Osteoblast (primary cell): ENCODE results near the gene SUMO4. TPM values are rescaled to one million over a fixed set of nuclear protein-coding genes. Genes with fewer than 3 reads are reported as not detected.

Source experiments
- DNase-seq: peaks from one replicate; pipeline ENCODE4 v3.0.0; 2011; ENCODE audit warnings: low spot score, mixed read lengths; ENCODE audit not compliant: insufficient read length; ENCODE audit errors: missing footprints
- H2AFZ ChIP-seq: 2 replicates; pipeline ENCODE4 v1.6.0; 2011; ENCODE audit warnings: mild to moderate bottlenecking, low read length
- H3K27ac ChIP-seq: 2 replicates; pipeline ENCODE4 v1.5.1; 2011; ENCODE audit warnings: mild to moderate bottlenecking, low read depth, low read length, moderate library complexity
- H3K27me3 ChIP-seq: 2 replicates; pipeline ENCODE4 v1.6.0; 2012; ENCODE audit warnings: mild to moderate bottlenecking, control low read depth, inconsistent platforms, low read length, moderate library complexity; ENCODE audit not compliant: insufficient read depth
- H3K36me3 ChIP-seq: 2 replicates; pipeline ENCODE4 v1.5.1; 2011; ENCODE audit warnings: mild to moderate bottlenecking, low read length, control low read depth, moderate library complexity; ENCODE audit not compliant: insufficient read depth
- H3K4me1 ChIP-seq: 2 replicates; pipeline ENCODE4 v1.5.1; 2011; ENCODE audit warnings: mild to moderate bottlenecking, low read length, control low read depth, moderate library complexity; ENCODE audit not compliant: insufficient read depth
- H3K4me2 ChIP-seq: 2 replicates; pipeline ENCODE4 v1.6.0; 2011; ENCODE audit warnings: mild to moderate bottlenecking, low read length; ENCODE audit not compliant: insufficient read depth
- H3K4me3 ChIP-seq: fragments of 200-600 bp; sonication (generic); 3 replicates; pipeline ENCODE4 v1.5.1; 2012; ENCODE audit warnings: mild to moderate bottlenecking, low read length, inconsistent platforms; ENCODE audit not compliant: insufficient read depth
- H3K79me2 ChIP-seq: 2 replicates; pipeline ENCODE4 v1.6.0; 2012; ENCODE audit warnings: mild to moderate bottlenecking, low read length, control low read depth, inconsistent platforms; ENCODE audit not compliant: insufficient read depth
- H3K9me3 ChIP-seq: 2 replicates; pipeline ENCODE4 v1.5.1; 2011; ENCODE audit warnings: low read depth, low read length, control low read depth
- H4K20me1 ChIP-seq: 2 replicates; pipeline ENCODE4 v1.6.0; 2012; ENCODE audit warnings: mild to moderate bottlenecking, low read length, control low read depth; ENCODE audit not compliant: insufficient read depth
- total RNA-seq: library from RNA; depleted of rRNA; stranded (reverse); fragments of >200 nt; gene quantifications from 2 replicates; pipeline ENCODE4 v1.2.3, GENCODE V29; 2012
- TF ChIP-seq, protein P1 (sequence below): IDR thresholded peaks from 2 replicates; pipeline ENCODE4 v1.5.1; 2011; ENCODE audit warnings: mild to moderate bottlenecking, low read depth, low read length, moderate library complexity; ENCODE audit errors: extremely low read depth

SUMO4 gene
- total RNA-seq: 3.5 and 3.6 TPM in 2 replicates

DNA sequence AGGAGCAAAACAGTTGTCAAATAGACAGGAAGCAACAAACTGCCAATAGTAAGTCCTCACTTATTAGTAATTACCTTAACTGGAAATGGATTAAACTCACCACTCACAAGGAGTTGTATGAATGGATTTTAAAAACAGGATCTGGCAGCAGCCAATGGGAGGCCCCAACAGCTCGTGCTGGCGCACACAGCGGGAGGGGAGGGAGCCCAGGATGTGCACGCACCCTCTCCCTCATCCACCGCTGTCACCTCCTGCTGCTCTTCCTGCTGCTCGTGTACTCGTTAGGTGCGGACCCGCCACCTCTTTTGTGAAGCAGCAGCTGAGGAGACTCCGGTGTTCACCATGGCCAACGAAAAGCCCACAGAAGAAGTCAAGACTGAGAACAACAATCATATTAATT, at the start of gene SUMO4:
SUMO4 (plus strand) TSS at position 213 of the 400 bp plus-strand sequence; CDS start at position 343, 130 bp downstream.
- DNase-seq: no peak
- H3K27ac ChIP-seq: no peak within 1 kb of the TSS
- no peaks in the 10 kb centered on the region for H4K20me1 ChIP-seq
- H3K79me2 ChIP-seq: peaks cover 16% of the 10 kb centered on the region
- H3K4me2 ChIP-seq: no peak within 1 kb of the TSS
- H3K4me1 ChIP-seq: no peaks in the 10 kb centered on the region
- H3K4me3 ChIP-seq: no peak within 1 kb of the TSS
- peaks cover 37% of the 10 kb centered on the region for H3K36me3 ChIP-seq
- no peak within 1 kb of the TSS for H2AFZ ChIP-seq
- H3K27me3 ChIP-seq: no peaks in the 10 kb centered on the region
- TF ChIP-seq, protein P1, sequence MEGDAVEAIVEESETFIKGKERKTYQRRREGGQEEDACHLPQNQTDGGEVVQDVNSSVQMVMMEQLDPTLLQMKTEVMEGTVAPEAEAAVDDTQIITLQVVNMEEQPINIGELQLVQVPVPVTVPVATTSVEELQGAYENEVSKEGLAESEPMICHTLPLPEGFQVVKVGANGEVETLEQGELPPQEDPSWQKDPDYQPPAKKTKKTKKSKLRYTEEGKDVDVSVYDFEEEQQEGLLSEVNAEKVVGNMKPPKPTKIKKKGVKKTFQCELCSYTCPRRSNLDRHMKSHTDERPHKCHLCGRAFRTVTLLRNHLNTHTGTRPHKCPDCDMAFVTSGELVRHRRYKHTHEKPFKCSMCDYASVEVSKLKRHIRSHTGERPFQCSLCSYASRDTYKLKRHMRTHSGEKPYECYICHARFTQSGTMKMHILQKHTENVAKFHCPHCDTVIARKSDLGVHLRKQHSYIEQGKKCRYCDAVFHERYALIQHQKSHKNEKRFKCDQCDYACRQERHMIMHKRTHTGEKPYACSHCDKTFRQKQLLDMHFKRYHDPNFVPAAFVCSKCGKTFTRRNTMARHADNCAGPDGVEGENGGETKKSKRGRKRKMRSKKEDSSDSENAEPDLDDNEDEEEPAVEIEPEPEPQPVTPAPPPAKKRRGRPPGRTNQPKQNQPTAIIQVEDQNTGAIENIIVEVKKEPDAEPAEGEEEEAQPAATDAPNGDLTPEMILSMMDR: no peak
- H3K9me3 ChIP-seq: no peaks in the 10 kb centered on the region

DNA sequence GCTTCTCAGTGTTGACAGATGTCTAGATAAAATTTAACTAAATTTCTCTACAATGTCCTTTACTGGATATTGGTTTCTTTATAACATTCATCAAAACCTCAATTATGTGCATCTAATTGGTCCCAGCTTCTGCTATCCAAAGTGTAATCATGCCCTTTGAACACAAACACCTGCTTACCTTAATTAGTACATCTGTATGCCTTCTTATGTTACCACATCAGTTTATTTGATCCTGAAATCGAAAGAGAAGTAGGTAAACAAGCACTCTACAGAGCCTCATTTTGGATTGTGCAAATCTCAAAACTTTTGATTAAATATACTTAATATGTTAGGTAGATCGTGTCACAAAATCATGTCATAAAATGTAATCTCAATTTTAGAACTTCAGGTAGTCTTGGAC, 46.1 kb upstream of the SUMO4 start:
- TF ChIP-seq, protein P1: no peak

DNA sequence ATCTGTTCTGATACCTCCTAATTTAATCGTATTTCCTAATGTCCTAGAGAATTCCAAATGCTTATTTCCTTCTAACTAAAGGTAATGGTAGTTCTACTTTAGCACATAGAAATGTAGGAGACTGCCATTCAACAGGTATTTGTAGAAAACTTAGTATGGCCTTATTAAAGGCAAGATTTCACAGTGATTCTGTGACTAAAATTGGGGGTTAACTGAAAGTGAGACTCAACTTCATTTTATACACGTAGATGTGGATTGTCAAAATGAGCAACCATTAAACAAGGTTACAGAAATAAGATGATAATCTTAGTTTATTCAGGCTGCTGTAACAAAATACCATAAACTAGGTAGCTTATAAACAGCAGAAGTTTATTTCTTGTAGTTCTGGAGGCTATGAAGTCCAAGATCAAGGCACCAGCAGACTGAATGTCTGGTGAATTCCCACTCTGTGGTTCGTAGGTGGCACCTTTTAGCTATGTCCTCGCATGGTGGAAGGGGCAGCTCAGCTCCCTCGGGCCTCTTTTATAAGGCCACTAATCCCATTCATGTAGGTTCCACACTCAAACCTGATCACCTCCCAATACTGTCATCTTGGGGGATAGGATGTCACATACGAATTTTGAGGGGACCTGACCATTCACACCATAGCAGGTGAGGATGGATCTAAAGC, 43.8 kb upstream of the SUMO4 start:
- no peaks in the 10 kb centered on the region for H3K27me3 ChIP-seq
- H3K79me2 ChIP-seq: peaks cover 95% of the 10 kb centered on the region
- no peak overlapping the region for H3K4me2 ChIP-seq
- H3K27ac ChIP-seq: no peak overlapping the region
- TF ChIP-seq, protein P1: no peak
- no peak overlapping the region for H2AFZ ChIP-seq
- H3K9me3 ChIP-seq: no peaks in the 10 kb centered on the region
- H3K4me1 ChIP-seq: no peaks in the 10 kb centered on the region
- H3K36me3 ChIP-seq: no peaks in the 10 kb centered on the region
- H3K4me3 ChIP-seq: no peak overlapping the region
- peaks cover 61% of the 10 kb centered on the region for H4K20me1 ChIP-seq
- no peak for DNase-seq

More for the DNA sequence above, 46.1 kb upstream of the SUMO4 start:
- no peaks in the 10 kb centered on the region for H3K4me1 ChIP-seq
- H3K4me3 ChIP-seq: no peak overlapping the region
- H4K20me1 ChIP-seq: peaks cover 66% of the 10 kb centered on the region
- H3K27me3 ChIP-seq: no peaks in the 10 kb centered on the region
- H3K36me3 ChIP-seq: no peaks in the 10 kb centered on the region
- H3K9me3 ChIP-seq: no peaks in the 10 kb centered on the region
- H3K79me2 ChIP-seq: peaks cover 94% of the 10 kb centered on the region
- no peak overlapping the region for H2AFZ ChIP-seq
- no peak overlapping the region for H3K27ac ChIP-seq
- no peak for DNase-seq
- H3K4me2 ChIP-seq: no peak overlapping the region

DNA sequence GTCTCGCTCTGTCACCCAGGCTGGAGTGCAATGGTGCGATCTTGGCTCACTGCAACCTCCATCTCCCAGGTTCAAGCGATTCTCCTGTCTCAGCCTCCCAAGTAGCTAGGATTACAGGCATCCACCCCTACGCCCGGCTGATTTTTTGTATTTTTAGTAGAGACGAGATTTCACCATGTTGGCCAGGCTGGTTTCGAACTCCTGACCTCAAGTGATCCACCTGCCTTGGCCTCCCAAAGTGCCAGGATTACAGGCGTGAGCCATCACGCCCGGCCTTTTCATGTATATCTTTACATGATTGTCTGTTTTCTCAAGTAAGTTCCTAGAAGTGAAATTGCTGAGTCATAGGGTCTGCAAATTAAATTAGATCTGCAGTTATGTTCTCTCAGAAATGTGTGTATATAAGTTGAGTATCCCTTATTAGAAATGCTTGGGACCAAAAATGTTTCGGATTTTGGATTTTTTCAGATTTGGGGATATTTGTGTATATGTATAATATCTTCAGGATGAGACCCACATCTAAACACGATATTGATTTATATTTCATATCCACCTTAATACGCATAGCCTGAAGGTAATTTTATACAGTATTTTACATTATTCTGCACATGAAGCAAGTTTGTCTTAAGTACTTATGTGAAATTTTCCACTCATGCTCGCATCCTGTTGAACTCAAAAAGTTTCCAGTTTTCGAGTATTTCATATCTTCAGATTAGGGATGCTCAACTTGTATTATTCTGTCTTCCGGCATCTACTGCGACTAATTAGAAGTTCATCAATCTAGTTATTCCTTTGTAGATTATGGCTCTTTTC, 42.1 kb upstream of the SUMO4 start:
- Histone ChIP-seq H4K20me1 (peaks cover 63% of the 10 kb centered on the region), H3K4me2 (no peak overlapping the region), H3K4me1 (no peaks in the 10 kb centered on the region), H3K79me2 (peaks cover 95% of the 10 kb centered on the region), H3K27me3 (no peaks in the 10 kb centered on the region), H3K9me3 (no peaks in the 10 kb centered on the region), H2AFZ (no peak overlapping the region), H3K4me3 (no peak overlapping the region), H3K27ac (no peak overlapping the region), H3K36me3 (no peaks in the 10 kb centered on the region)
- no peak for DNase-seq
- TF ChIP-seq, protein P1: no peak
